IMR-90 (cell line): ENCODE measurements around the gene PDZD8. TPM values are rescaled to one million over a fixed set of nuclear protein-coding genes. Genes with fewer than 3 reads are reported as not detected.

ENCODE experiments used
- ATAC-seq: fragments of 200-7000 bp; cut with Tn5 transposase; 2 replicates; pipeline ENCODE4 v1.9.1; 2020; ENCODE audit warnings: low read depth, mild to moderate bottlenecking, moderate library complexity
- BruUV-seq: library from RNA; stranded (reverse); fragments of 400-500 nt; replicated peaks from 2 replicates; lab custom pipeline; 2021; lab: Mats Ljungman, UMichigan
- CTCF ChIA-PET: fragments of 300-600 bp; formaldehyde crosslinking; extraction: SDS; loops from one replicate; lab custom pipeline; 2021; ENCODE audit warnings: antibody characterized with exemption; lab: Yijun Ruan, JAX
- POLR2A ChIA-PET: fragments of 300-600 bp; sonication (Branson Sonifier 250); formaldehyde crosslinking; loops from one replicate; lab custom pipeline; 2022; ENCODE audit warnings: antibody characterized with exemption; ENCODE audit not compliant: unreplicated experiment; lab: Charles Lee
- DNase-seq: peaks from one replicate; pipeline ENCODE4 v3.0.0; 2013
- H2AFZ ChIP-seq: replicated peaks from 2 replicates; pipeline ENCODE3; 2013; ENCODE audit warnings: low read length, mild to moderate bottlenecking; ENCODE audit not compliant: poor library complexity
- H2AK5ac ChIP-seq: 2 replicates; pipeline ENCODE4 v1.6.1; 2013; ENCODE audit warnings: low read depth, low read length, inconsistent platforms
- H2AK9ac ChIP-seq: replicated peaks from 2 replicates; pipeline ENCODE3; 2013; ENCODE audit warnings: mild to moderate bottlenecking, low read depth, low read length, moderate library complexity; ENCODE audit not compliant: poor library complexity
- H2BK120ac ChIP-seq: 2 replicates; pipeline ENCODE4 v1.6.1; 2013; ENCODE audit warnings: low read depth, low read length, inconsistent platforms
- H2BK15ac ChIP-seq: 3 replicates; pipeline ENCODE4 v1.6.1; 2013; ENCODE audit warnings: low read depth, low read length, inconsistent platforms
- H2BK20ac ChIP-seq: 2 replicates; pipeline ENCODE4 v1.6.1; 2013; ENCODE audit warnings: low read depth, mild to moderate bottlenecking, inconsistent platforms, low read length, moderate library complexity
- H2BK5ac ChIP-seq: 2 replicates; pipeline ENCODE4 v1.6.1; 2013; ENCODE audit warnings: mild to moderate bottlenecking, low read depth, low read length, inconsistent platforms; ENCODE audit not compliant: poor library complexity, severe bottlenecking
- H3K14ac ChIP-seq: replicated peaks from 2 replicates; pipeline ENCODE4 v1.6.1; 2013; ENCODE audit warnings: low read depth, low read length, inconsistent platforms
- H3K18ac ChIP-seq: 2 replicates; pipeline ENCODE4 v1.6.1; 2013; ENCODE audit warnings: low read depth, low read length, control low read depth
- H3K23ac ChIP-seq: 2 replicates; pipeline ENCODE4 v1.6.1; 2013; ENCODE audit warnings: low read depth, low read length, inconsistent platforms
- H3K27ac ChIP-seq: 2 replicates; pipeline ENCODE4 v1.5.1; 2013; ENCODE audit warnings: mild to moderate bottlenecking, control low read depth, low read length; ENCODE audit not compliant: insufficient read depth
- H3K27me3 ChIP-seq: 2 replicates; pipeline ENCODE4 v1.6.1; 2013; ENCODE audit warnings: low read length; ENCODE audit not compliant: control insufficient read depth, insufficient read depth
- H3K36me3 ChIP-seq: 2 replicates; pipeline ENCODE4 v1.6.1; 2013; ENCODE audit warnings: low read length, mixed read lengths; ENCODE audit not compliant: control insufficient read depth, insufficient read depth
- H3K4ac ChIP-seq: 2 replicates; pipeline ENCODE4 v1.6.1; 2013; ENCODE audit warnings: low read depth, low read length, inconsistent platforms
- H3K4me1 ChIP-seq: 2 replicates; pipeline ENCODE4 v1.6.1; 2013; ENCODE audit warnings: low read length, mixed read lengths; ENCODE audit not compliant: control insufficient read depth, insufficient read depth
- H3K4me2 ChIP-seq: 2 replicates; pipeline ENCODE4 v1.6.1; 2013; ENCODE audit warnings: low read depth, mild to moderate bottlenecking, control low read depth, low read length, moderate library complexity
- H3K4me3 ChIP-seq: 2 replicates; pipeline ENCODE4 v1.5.1; 2013; ENCODE audit warnings: low read depth, mild to moderate bottlenecking, control low read depth, low read length, moderate library complexity; ENCODE audit not compliant: insufficient read depth
- H3K56ac ChIP-seq: 2 replicates; pipeline ENCODE4 v1.6.1; 2013; ENCODE audit warnings: low read length, inconsistent platforms; ENCODE audit not compliant: insufficient read depth; ENCODE audit errors: extremely low read depth
- H3K79me1 ChIP-seq, 2 experiments: 2 replicates each; pipeline ENCODE4 v1.6.1; 2013; ENCODE audit warnings: low read length in 2 of 2, inconsistent platforms in 1 of 2, low read depth in 1 of 2
- H3K9ac ChIP-seq: 2 replicates; pipeline ENCODE4 v1.6.1; 2013; ENCODE audit warnings: low read depth, low read length, control low read depth
- H3K9me1 ChIP-seq: 2 replicates; pipeline ENCODE4 v1.6.1; 2013; ENCODE audit warnings: low read length, inconsistent platforms; ENCODE audit not compliant: insufficient read depth
- H3K9me3 ChIP-seq: 2 replicates; pipeline ENCODE4 v1.6.1; 2013; ENCODE audit warnings: low read length; ENCODE audit not compliant: control insufficient read depth, insufficient read depth
- H4K20me1 ChIP-seq: 2 replicates; pipeline ENCODE4 v1.6.1; 2013; ENCODE audit warnings: low read length, inconsistent platforms; ENCODE audit not compliant: insufficient read depth
- H4K5ac ChIP-seq: 2 replicates; pipeline ENCODE4 v1.6.1; 2013; ENCODE audit warnings: mild to moderate bottlenecking, low read depth, low read length, control low read depth
- H4K8ac ChIP-seq, 2 experiments: 2 replicates each; pipeline ENCODE4 v1.6.1; 2013; ENCODE audit warnings: low read depth in 2 of 2, low read length in 2 of 2, control low read depth in 1 of 2, inconsistent platforms in 1 of 2
- H4K91ac ChIP-seq: 2 replicates; pipeline ENCODE4 v1.6.1; 2013; ENCODE audit warnings: low read depth, low read length, inconsistent platforms; ENCODE audit not compliant: insufficient read depth
- BHLHE40 ChIP-seq: fragments of 150-350 bp; IDR thresholded peaks from 2 replicates; pipeline ENCODE4 v1.6.1; 2016; ENCODE audit warnings: mild to moderate bottlenecking, low read depth, low read length
- CEBPB ChIP-seq: IDR thresholded peaks from 2 replicates; pipeline ENCODE4 v1.6.1; 2012; ENCODE audit warnings: low read depth, low read length, improper control_type of control experiment
- FOS ChIP-seq: fragments of 150-350 bp; IDR thresholded peaks from 2 replicates; pipeline ENCODE4 v1.6.1; 2016; ENCODE audit warnings: low read depth, low read length
- MAZ ChIP-seq: IDR thresholded peaks from 2 replicates; pipeline ENCODE4 v1.6.1; 2012; ENCODE audit warnings: low read depth, mild to moderate bottlenecking, low read length, improper control_type of control experiment, moderate library complexity, borderline replicate concordance
- POLR2A ChIP-seq: IDR thresholded peaks from 2 replicates; pipeline ENCODE4 v1.6.1; 2012; ENCODE audit warnings: mild to moderate bottlenecking, low read depth, low read length
- WGBS, 2 experiments: methylation state at CpG; one replicate each; pipeline versions ENCODE4 v1.1.5 to v1.1.7; 2013; ENCODE audit warnings: missing lambda C conversion rate in 2 of 2; ENCODE audit not compliant: insufficient read length in 1 of 2; ENCODE audit errors: extremely low coverage in 2 of 2; 5-methylcytosine and 5-hydroxymethylcytosine counted together
- dilution Hi-C: fragments of 300-500 bp; cut with HindIII; formaldehyde crosslinking; loops from one replicate; pipeline ENCODE4 v1.14.3; 2018; ENCODE audit warnings: low sequenced_read_pairs; ENCODE audit not compliant: unreplicated experiment
- in situ Hi-C: fragments of 300-500 bp; cut with MboI; formaldehyde crosslinking; loops from 3 replicates; pipeline ENCODE4 v1.14.3; 2019; ENCODE audit warnings: low sequenced_read_pairs, inconsistent platforms, mixed read lengths
- intact Hi-C: fragments of 100-400 bp; cut with micrococcal nuclease; formaldehyde crosslinking; loops from 2 replicates; pipeline ENCODE4 v1.10.0; 2022
- polyA plus RNA-seq, 3 experiments: library from polyadenylated mRNA; depleted of rRNA; stranded (reverse); fragments of >200 nt; gene quantifications; 2 replicates each; pipeline ENCODE4 v1.2.3, GENCODE V29; 2012; ENCODE audit warnings: low replicate concordance in 1 of 3
- total RNA-seq: library from RNA; depleted of rRNA; stranded (reverse); fragments of >200 nt; gene quantifications from 2 replicates; pipeline ENCODE4 v1.2.3, GENCODE V29; 2012

Gene PDZD8
- total and polyA plus RNA-seq, 2 of the 4 experiments (the other 2 are of a cell fraction), result 11.3 to 20.4 TPM

DNA sequence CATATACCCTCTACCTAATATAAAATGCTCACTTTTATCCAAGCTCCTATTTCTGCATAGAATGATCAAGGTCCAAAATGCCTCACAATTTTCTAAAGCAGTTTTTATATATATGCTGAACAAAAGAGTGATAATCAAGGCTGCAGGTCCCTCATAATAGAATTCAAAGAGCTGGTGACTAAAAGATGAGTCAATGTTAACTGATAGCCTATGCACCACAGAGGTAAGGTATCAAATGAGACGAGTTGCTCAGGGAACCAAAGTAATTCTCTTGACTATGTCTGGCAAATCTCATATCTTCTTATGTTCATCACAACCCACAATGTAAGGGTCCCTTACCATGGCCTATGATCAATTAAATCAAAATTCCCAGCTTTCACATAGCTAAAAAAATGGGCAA, 15.2 kb downstream of the PDZD8 start:
- dilution Hi-C loops (no loop called here), intact Hi-C loops (no loop called here), in situ Hi-C loops (no loop called here)
- Histone ChIP-seq H3K9ac (no peak overlapping the region), H3K4ac (no peak overlapping the region), H4K5ac (no peak overlapping the region), H3K9me3 (no peaks in the 10 kb centered on the region), H4K8ac (no peak overlapping the region), H2BK5ac (no peak overlapping the region), H2AK9ac (no peak overlapping the region), H2BK20ac (no peak overlapping the region), H4K20me1 (peaks cover 21% of the 10 kb centered on the region; the same call in 1 of the 2 replicates), H3K9me1 (peaks cover 3% of the 10 kb centered on the region), H3K27me3 (no peaks in the 10 kb centered on the region), H3K18ac (no peak overlapping the region), H3K14ac (no peak overlapping the region), H3K79me1 (peaks cover 16 to 50% of the 10 kb centered on the region in 2 experiments), H4K91ac (no peak overlapping the region), H3K27ac (no peak overlapping the region), H3K23ac (no peak overlapping the region), H3K56ac (no peak overlapping the region), H2BK120ac (no peak overlapping the region), H3K36me3 (no peaks in the 10 kb centered on the region), H3K4me2 (no peak overlapping the region; the same call in 1 of the 2 replicates), H3K4me1 (no peaks in the 10 kb centered on the region; the same call in none of the 2 replicates), H2AK5ac (no peak overlapping the region), H2BK15ac (no peak overlapping the region), H2AFZ (no peak overlapping the region), H3K4me3 (no peak overlapping the region)
- no TSS peak for BruUV-seq
- ChIA-PET CTCF (interaction anchor here (1.0 to 1.1 kb wide), 2 partner anchors 9 to 10 kb away, joined by 4 read pairs; no protein-coding TSS in a partner anchor), POLR2A (no interaction called here)
- ATAC-seq (peak; percentile 48), DNase-seq (peak; percentile 47)
- no CpG with 5 or more reads among the region's 1 CpG for WGBS, 2 experiments
- TF ChIP-seq CEBPB, result no peak
- TF ChIP-seq POLR2A, result no peak
- no peak for TF ChIP-seq BHLHE40
- no peak for TF ChIP-seq FOS
- TF ChIP-seq MAZ, result no peak
